Measurements from ENCODE around the gene CASP7.

The CASP7 gene

DNA sequence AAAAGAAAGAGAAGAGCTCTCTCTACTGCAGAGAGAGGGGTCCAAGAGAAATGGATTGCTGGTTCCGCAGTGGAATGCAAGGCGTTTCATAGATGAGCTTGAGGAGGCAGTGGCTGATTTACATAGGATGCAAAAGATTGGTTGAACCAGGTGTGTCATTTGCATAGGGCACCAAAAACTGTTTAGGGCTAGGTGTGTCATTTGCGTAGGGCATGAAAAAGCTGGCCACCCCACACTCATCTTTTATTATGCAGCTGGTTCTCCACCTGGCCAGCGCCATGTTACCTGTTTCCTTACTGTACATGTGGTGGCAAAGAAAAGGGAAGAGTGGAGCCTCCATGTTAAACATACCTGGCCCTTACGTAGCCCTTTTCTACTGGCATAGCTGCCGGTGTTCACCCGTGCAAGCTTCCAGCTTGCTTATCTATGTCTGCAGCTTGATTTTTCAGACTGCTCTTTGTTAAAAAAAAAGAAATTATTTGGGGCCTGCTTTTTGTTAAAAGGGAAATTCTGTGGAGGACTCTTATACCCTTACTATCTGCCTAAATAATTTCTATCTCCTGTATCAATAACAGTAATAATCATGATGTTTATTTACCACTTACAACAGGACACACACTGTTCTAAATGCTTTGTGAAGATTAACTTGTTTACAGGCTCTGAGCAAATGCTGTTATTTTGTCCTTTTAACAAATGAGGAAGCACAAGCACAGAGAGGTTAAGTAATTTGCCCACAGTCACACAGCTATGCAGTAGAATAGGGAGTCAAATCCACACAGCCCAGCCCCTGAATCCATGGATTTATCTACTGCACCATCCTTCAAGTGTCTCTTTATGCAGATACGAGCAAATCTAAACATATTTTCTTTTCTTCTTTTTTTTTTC is 33.3 kb downstream of the CASP7 start:
- H3K36me3 ChIP-seq: peaks cover 4 to 12% (median 5%) of the 10 kb centered on the region in 3 donors
- no peak for DNase-seq
- H3K4me1 ChIP-seq: peaks cover 0 to 15% (median 2%) of the 10 kb centered on the region in 4 donors
- intact Hi-C loops (cut with DNase I; ENCODE audit: low total_unique reads): no loop called here
- no peaks in the 10 kb centered on the region for H3K27me3 ChIP-seq
- H3K4me3 ChIP-seq: no peak overlapping the region
- TF ChIP-seq, protein P1, sequence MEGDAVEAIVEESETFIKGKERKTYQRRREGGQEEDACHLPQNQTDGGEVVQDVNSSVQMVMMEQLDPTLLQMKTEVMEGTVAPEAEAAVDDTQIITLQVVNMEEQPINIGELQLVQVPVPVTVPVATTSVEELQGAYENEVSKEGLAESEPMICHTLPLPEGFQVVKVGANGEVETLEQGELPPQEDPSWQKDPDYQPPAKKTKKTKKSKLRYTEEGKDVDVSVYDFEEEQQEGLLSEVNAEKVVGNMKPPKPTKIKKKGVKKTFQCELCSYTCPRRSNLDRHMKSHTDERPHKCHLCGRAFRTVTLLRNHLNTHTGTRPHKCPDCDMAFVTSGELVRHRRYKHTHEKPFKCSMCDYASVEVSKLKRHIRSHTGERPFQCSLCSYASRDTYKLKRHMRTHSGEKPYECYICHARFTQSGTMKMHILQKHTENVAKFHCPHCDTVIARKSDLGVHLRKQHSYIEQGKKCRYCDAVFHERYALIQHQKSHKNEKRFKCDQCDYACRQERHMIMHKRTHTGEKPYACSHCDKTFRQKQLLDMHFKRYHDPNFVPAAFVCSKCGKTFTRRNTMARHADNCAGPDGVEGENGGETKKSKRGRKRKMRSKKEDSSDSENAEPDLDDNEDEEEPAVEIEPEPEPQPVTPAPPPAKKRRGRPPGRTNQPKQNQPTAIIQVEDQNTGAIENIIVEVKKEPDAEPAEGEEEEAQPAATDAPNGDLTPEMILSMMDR (IDR thresholded peaks at IDR 0.05): no peak
- no peaks in the 10 kb centered on the region for H3K9me3 ChIP-seq
- H3K27ac ChIP-seq: no peak overlapping the region

DNA sequence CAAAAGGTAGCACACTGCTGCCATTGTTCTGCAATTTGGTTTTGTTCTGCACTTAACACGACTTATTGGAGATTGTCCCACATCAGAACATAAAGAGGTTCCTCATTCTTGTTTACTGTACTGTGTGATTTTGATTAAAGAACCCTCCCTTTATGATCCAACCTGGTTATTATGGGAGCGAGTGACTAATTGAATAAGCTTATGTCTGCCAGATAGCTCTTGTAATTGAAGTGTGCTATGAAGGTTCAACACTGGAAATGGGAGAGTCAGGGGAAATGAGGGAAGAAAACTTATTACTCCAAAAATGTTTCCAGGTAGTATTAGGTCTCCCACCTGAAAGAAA is 33.9 kb downstream of the CASP7 start:
- H3K27ac ChIP-seq: no peak overlapping the region
- no peak overlapping the region for H3K4me3 ChIP-seq
- TF ChIP-seq, protein P1 (IDR thresholded peaks at IDR 0.05): no peak
- peaks cover 0 to 15% (median 2%) of the 10 kb centered on the region in 4 donors for H3K4me1 ChIP-seq
- peaks cover 4 to 12% (median 5%) of the 10 kb centered on the region in 3 donors for H3K36me3 ChIP-seq
- H3K27me3 ChIP-seq: no peaks in the 10 kb centered on the region
- H3K9me3 ChIP-seq: no peaks in the 10 kb centered on the region
- intact Hi-C loops (cut with DNase I; ENCODE audit: low total_unique reads): no loop called here
- no peak for DNase-seq

DNA sequence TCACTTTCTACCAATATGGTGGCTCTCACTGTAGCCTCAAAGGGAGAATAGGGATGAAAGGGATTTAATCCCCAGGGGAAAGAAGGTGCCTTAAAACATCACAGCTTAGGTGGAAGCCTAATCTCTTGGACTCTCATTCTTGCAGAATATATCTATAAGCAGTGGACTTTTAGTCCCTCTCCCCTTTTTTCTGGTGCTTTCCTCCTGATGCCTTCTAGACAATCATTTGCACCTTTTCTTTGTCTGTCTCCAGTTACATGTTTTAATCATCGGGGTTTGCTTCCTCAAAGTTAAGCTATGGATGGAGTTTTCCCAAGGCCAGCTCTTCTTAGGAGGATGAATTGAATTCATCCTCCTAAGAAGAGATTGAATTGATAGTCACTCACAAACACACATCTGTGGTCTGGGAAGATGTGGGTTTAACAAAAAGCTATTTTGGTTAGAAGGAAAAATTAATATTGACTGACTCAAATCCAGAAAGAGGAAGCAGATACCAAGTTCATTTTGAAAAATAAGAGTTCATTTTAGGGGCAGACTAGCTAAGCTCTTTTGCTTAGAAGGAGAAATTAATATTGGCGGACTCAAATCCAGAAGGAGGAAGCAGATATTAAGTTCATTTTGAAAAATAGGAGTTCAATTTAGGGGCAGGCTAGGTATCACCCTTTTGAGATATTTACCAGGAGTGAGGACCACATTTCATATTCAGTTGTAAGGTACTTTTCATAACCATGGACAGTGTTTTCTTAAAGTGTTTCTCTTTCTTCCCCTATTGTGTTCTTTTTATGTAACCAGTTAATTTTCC is 36.6 kb downstream of the CASP7 start:
- Histone ChIP-seq H3K36me3 (peaks cover 16 to 22% (median 17%) of the 10 kb centered on the region in 3 donors), H3K9me3 (no peaks in the 10 kb centered on the region), H3K27ac (no peak overlapping the region), H3K27me3 (no peaks in the 10 kb centered on the region), H3K4me3 (no peak overlapping the region), H3K4me1 (peaks cover 0 to 9% (median 0%) of the 10 kb centered on the region in 4 donors)
- no peak for DNase-seq
- intact Hi-C loops (cut with DNase I; ENCODE audit: low total_unique reads): no loop called here
- TF ChIP-seq, protein P1 (IDR thresholded peaks at IDR 0.05): no peak

DNA sequence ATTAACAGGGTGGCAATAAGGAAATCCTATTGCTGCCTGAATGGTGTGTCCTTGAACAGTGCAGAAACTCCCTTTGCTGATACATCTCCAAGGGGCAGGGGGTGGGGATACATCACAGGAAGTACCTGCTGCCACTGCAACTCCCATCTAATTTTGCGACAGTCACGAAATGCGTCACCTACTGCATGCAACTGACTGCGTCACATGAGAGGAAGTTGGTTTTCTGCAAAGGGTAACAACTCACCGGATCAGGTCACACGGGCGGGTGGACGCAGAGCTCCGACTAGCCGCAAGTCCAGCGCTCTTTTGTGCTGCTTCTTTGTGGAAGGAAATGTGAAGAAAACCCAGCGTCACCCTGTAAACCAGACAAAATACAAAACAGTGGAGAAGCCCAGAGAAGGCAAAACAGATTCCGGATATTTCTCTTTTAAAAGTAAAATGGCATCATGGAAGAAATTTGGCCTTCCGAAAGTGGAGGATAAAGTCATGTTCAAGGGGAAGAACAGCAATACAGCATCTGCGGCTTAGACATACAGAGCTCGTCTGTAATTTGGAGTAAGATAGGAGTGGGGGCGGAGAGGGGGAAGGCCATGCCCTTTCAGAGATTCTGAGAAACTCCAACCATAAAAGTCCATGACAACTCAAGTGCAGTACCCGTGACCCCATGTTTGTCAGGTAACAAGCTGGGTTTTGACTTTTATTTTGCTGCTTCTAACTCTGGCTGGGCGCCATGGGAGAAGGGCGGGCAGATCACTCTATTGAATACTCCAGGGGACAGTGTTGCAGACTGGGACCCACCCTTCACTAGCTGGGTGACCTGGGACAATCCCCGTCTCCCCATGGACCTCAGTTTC is 39.5 kb downstream of the CASP7 start:
- DNase-seq: no peak
- TF ChIP-seq, protein P1 (IDR thresholded peaks at IDR 0.05): no peak
- Histone ChIP-seq H3K36me3 (peaks cover 43 to 49% (median 46%) of the 10 kb centered on the region in 3 donors), H3K4me3 (no peak overlapping the region), H3K27me3 (no peaks in the 10 kb centered on the region), H3K4me1 (peaks cover 0 to 4% (median 0%) of the 10 kb centered on the region in 4 donors), H3K9me3 (no peaks in the 10 kb centered on the region), H3K27ac (no peak overlapping the region)
- intact Hi-C loops (cut with DNase I; ENCODE audit: low total_unique reads): no loop called here

DNA sequence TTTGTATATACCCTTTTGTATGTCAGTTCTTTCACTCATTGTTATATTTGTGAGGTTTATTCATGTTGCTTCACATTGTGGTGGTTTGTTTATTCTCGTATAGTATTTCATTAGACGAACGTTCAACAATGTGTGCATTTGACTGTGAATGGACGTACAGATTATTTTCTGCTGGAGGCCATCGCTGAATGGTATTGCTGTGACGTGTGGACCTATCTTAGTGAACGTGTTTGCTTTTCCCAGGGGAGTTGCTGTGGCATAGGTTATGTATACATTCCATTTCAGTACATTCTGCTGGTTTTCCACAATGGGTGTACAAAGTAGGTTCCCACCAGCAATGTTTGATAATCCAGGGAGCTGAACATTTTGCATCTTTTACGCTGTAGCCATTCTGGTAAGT is 40.7 kb downstream of the CASP7 start:
- DNase-seq: no peak
- Histone ChIP-seq H3K4me1 (no peaks in the 10 kb centered on the region), H3K4me3 (no peak overlapping the region), H3K27ac (no peak overlapping the region), H3K36me3 (peaks cover 54 to 61% (median 58%) of the 10 kb centered on the region in 3 donors), H3K9me3 (no peaks in the 10 kb centered on the region), H3K27me3 (no peaks in the 10 kb centered on the region)
- TF ChIP-seq, protein P1 (IDR thresholded peaks at IDR 0.05): no peak
- intact Hi-C loops (cut with DNase I; ENCODE audit: low total_unique reads): no loop called here
